GM12875 (cell line): ENCODE data around the gene ATP8B1.

ENCODE experiments used
- H3K4me3 ChIP-seq: one replicate; pipeline ENCODE4 v1.5.1; 2011; ENCODE audit warnings: low read depth, low read length, control low read depth
- TF ChIP-seq, protein P1 (sequence below): IDR thresholded peaks from 2 replicates; pipeline ENCODE4 v1.5.1; 2011; ENCODE audit warnings: low read depth, mild to moderate bottlenecking, control low read depth, inconsistent platforms, low read length, moderate library complexity, borderline replicate concordance; ENCODE audit not compliant: insufficient read depth

Gene ATP8B1

GRCh38 chr18:57841568-57841967, 38.5 kb upstream of the ATP8B1 start:
- no peak overlapping the region for H3K4me3 ChIP-seq
- TF ChIP-seq, protein P1, sequence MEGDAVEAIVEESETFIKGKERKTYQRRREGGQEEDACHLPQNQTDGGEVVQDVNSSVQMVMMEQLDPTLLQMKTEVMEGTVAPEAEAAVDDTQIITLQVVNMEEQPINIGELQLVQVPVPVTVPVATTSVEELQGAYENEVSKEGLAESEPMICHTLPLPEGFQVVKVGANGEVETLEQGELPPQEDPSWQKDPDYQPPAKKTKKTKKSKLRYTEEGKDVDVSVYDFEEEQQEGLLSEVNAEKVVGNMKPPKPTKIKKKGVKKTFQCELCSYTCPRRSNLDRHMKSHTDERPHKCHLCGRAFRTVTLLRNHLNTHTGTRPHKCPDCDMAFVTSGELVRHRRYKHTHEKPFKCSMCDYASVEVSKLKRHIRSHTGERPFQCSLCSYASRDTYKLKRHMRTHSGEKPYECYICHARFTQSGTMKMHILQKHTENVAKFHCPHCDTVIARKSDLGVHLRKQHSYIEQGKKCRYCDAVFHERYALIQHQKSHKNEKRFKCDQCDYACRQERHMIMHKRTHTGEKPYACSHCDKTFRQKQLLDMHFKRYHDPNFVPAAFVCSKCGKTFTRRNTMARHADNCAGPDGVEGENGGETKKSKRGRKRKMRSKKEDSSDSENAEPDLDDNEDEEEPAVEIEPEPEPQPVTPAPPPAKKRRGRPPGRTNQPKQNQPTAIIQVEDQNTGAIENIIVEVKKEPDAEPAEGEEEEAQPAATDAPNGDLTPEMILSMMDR = no peak

DNA sequence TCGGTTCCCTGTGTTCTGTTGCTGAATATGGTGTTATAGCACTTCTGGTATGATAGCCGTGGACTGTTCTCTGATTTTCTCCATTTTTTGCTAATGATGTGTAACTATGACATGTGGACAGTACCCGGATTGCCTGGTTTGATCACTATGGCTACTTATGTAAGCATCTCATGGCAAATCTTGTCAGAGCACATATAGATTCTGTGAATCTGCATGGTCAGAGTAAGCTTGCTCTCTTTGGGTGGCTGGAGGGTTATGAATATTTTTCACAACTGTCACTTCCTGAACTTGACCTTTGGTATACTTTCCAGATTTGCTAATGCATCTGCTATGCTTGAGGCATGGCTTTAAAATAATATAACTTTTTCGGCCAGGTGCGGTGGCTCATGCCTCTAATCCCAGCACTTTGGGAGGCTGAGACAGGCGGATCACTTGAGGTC, 36.8 kb upstream of the ATP8B1 start:
- TF ChIP-seq, protein P1 = no peak
- H3K4me3 ChIP-seq = no peak overlapping the region

GRCh38 chr18:57837917-57838548, 34.9 kb upstream of the ATP8B1 start:
- H3K4me3 ChIP-seq = no peak overlapping the region
- TF ChIP-seq, protein P1 = no peak

- no peak overlapping the region for H3K4me3 ChIP-seq
- TF ChIP-seq, protein P1 = no peak
Observed at GRCh38 chr18:57836557-57836956, 33.4 kb upstream of the ATP8B1 start.

- TF ChIP-seq, protein P1 = no peak
- H3K4me3 ChIP-seq = no peak overlapping the region
Observed at GRCh38 chr18:57835904-57836303, 32.8 kb upstream of the ATP8B1 start.

GRCh38 chr18:57834616-57835015, 31.5 kb upstream of the ATP8B1 start:
- TF ChIP-seq, protein P1 = no peak
- H3K4me3 ChIP-seq = no peak overlapping the region

GRCh38 chr18:57833441-57834101, 30.5 kb upstream of the ATP8B1 start:
- no peak overlapping the region for H3K4me3 ChIP-seq
- TF ChIP-seq, protein P1 = no peak
